ENCODE results near the gene MSN.

Gene MSN

GRCh38 chrX:65673857-65674203 is 6.4 kb downstream of the MSN start:
- H3K27ac ChIP-seq (ENCODE audit: low read depth, low read length), result no peak overlapping the region
- no peak overlapping the region for H3K4me3 ChIP-seq (ENCODE audit: low read depth, low read length)
- H3K4me1 ChIP-seq (ENCODE audit: control insufficient read depth, insufficient read depth, low read length), result peaks cover 12% of the 10 kb centered on the region
- H3K9ac ChIP-seq (ENCODE audit: low read length), result no peak overlapping the region
- H3K27me3 ChIP-seq (ENCODE audit: control insufficient read depth, insufficient read depth, low read length), result no peaks in the 10 kb centered on the region
- H3K9me3 ChIP-seq (ENCODE audit: control insufficient read depth, insufficient read depth, low read depth, low read length), result peaks cover 6% of the 10 kb centered on the region; the same call in 1 of the 2 replicates
- H3K36me3 ChIP-seq (ENCODE audit: control insufficient read depth, insufficient read depth, low read length), result peaks cover 7% of the 10 kb centered on the region

GRCh38 chrX:65674204-65674893 is 6.9 kb downstream of the MSN start:
- peaks cover 7% of the 10 kb centered on the region; the same call in 1 of the 2 replicates for H3K4me1 ChIP-seq (ENCODE audit: control insufficient read depth, insufficient read depth, low read length)
- no peak overlapping the region for H3K27ac ChIP-seq (ENCODE audit: low read depth, low read length)

DNA sequence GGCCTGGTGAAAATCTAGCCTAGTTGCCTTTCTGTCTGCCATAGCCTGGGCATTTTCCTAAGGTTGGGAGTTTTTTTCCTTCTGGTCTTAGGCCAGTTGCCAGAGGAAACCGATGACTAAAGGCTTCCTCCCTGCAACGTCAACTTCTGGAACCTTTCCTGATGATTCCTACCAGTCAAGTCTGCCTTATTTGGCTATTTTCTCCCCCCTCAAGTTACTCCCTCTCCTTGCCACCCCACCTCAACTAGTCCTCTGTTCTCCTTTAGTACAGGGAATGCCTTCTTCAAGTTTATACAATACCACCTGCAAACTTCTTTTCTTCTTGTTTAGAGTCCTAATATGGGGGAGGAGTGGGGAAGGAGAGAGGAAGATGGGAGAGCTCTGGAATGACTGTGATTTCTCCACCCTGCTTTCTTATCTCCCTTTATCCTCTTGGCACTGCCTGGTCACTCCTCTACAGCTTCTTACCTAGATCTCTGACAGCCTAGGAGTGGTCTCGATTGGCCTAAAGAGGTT is 10.6 kb downstream of the MSN start:
- Histone ChIP-seq H3K27ac (ENCODE audit: low read depth, low read length) (no peak overlapping the region), H3K9ac (ENCODE audit: low read length) (no peak overlapping the region), H3K4me3 (ENCODE audit: low read depth, low read length) (no peak overlapping the region), H3K27me3 (ENCODE audit: control insufficient read depth, insufficient read depth, low read length) (no peaks in the 10 kb centered on the region), H3K4me1 (ENCODE audit: control insufficient read depth, insufficient read depth, low read length) (peaks cover 7% of the 10 kb centered on the region; the same call in 1 of the 2 replicates), H3K36me3 (ENCODE audit: control insufficient read depth, insufficient read depth, low read length) (peaks cover 4% of the 10 kb centered on the region; the same call in 1 of the 2 replicates), H3K9me3 (ENCODE audit: control insufficient read depth, insufficient read depth, low read depth, low read length) (peaks cover 6% of the 10 kb centered on the region; the same call in 1 of the 2 replicates)

More at GRCh38 chrX:65674204-65674893, 6.9 kb downstream of the MSN start:
- Histone ChIP-seq H3K9me3 (ENCODE audit: control insufficient read depth, insufficient read depth, low read depth, low read length) (peaks cover 6% of the 10 kb centered on the region; the same call in 1 of the 2 replicates), H3K4me3 (ENCODE audit: low read depth, low read length) (no peak overlapping the region), H3K36me3 (ENCODE audit: control insufficient read depth, insufficient read depth, low read length) (peaks cover 7% of the 10 kb centered on the region), H3K9ac (ENCODE audit: low read length) (no peak overlapping the region), H3K27me3 (ENCODE audit: control insufficient read depth, insufficient read depth, low read length) (no peaks in the 10 kb centered on the region)

DNA sequence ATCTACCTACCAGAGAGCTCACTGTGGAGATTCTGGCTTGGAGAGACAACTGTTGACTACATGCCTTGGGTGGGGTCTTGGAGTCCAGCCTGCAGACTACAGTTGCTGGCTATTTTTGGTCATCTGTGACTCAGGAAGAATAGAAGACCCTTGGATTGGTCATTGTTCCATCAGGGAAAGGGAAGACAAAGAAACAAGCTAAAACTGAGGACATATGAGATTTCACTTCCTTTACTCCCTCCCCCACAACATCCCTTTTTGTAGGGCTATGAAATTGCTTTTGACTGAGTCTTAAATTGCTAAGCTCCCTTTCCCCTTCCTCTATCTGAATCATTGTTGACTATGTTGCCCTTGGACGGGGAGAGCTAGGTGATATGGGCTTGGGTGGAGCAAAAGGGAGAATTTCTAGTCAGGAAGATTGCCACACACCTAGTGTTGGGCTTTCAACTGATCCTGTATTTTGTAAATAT is 11.7 kb downstream of the MSN start:
- H3K9ac ChIP-seq (ENCODE audit: low read length), result no peak overlapping the region

GRCh38 chrX:65681810-65682209 is 14.4 kb downstream of the MSN start:
- no peaks in the 10 kb centered on the region; the same call in 1 of the 2 replicates for H3K9me3 ChIP-seq (ENCODE audit: control insufficient read depth, insufficient read depth, low read depth, low read length)
- no peak overlapping the region for H3K27ac ChIP-seq (ENCODE audit: low read depth, low read length)
- no peaks in the 10 kb centered on the region for H3K27me3 ChIP-seq (ENCODE audit: control insufficient read depth, insufficient read depth, low read length)
- H3K4me3 ChIP-seq (ENCODE audit: low read depth, low read length), result no peak overlapping the region
- H3K9ac ChIP-seq (ENCODE audit: low read length), result no peak overlapping the region
- no peaks in the 10 kb centered on the region for H3K36me3 ChIP-seq (ENCODE audit: control insufficient read depth, insufficient read depth, low read length)
- peaks cover 10% of the 10 kb centered on the region; the same call in 1 of the 2 replicates for H3K4me1 ChIP-seq (ENCODE audit: control insufficient read depth, insufficient read depth, low read length)

More for the DNA sequence above, 11.7 kb downstream of the MSN start:
- Histone ChIP-seq H3K4me1 (ENCODE audit: control insufficient read depth, insufficient read depth, low read length) (peaks cover under 1% of the 10 kb centered on the region; the same call in 1 of the 2 replicates), H3K4me3 (ENCODE audit: low read depth, low read length) (no peak overlapping the region), H3K9me3 (ENCODE audit: control insufficient read depth, insufficient read depth, low read depth, low read length) (peaks cover under 1% of the 10 kb centered on the region; the same call in 1 of the 2 replicates), H3K27ac (ENCODE audit: low read depth, low read length) (no peak overlapping the region), H3K27me3 (ENCODE audit: control insufficient read depth, insufficient read depth, low read length) (no peaks in the 10 kb centered on the region), H3K36me3 (ENCODE audit: control insufficient read depth, insufficient read depth, low read length) (0 out of 2 replicates have a peak, but pooled peaks cover under 1% of the 10 kb centered on the region)

DNA sequence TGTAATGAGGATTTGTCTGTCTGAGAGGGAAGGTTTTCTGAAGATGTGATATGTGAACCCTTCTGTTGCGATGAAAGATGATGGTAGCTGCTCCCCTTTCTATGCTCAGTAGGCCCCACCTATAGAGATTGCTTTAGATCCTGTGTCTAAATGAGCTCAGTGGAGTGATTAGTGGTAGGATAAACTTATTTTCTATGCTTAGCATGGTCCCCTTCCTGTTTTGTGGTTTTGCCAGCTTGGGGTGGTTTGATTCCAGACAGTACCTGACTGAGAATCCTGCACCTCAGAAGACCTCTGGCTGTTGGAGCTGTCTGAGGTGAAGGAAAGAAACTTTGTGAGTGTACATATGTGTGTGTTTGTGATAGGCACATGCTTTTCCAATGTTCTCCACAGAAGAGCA is 17.7 kb downstream of the MSN start:
- no peak overlapping the region for H3K27ac ChIP-seq (ENCODE audit: low read depth, low read length)
- no peaks in the 10 kb centered on the region for H3K27me3 ChIP-seq (ENCODE audit: control insufficient read depth, insufficient read depth, low read length)
- no peak overlapping the region for H3K4me3 ChIP-seq (ENCODE audit: low read depth, low read length)
- no peak overlapping the region for H3K9ac ChIP-seq (ENCODE audit: low read length)
- H3K9me3 ChIP-seq (ENCODE audit: control insufficient read depth, insufficient read depth, low read depth, low read length), result no peaks in the 10 kb centered on the region; the same call in 1 of the 2 replicates
- no peaks in the 10 kb centered on the region for H3K36me3 ChIP-seq (ENCODE audit: control insufficient read depth, insufficient read depth, low read length)
- peaks cover 14% of the 10 kb centered on the region; the same call in 1 of the 2 replicates for H3K4me1 ChIP-seq (ENCODE audit: control insufficient read depth, insufficient read depth, low read length)

DNA sequence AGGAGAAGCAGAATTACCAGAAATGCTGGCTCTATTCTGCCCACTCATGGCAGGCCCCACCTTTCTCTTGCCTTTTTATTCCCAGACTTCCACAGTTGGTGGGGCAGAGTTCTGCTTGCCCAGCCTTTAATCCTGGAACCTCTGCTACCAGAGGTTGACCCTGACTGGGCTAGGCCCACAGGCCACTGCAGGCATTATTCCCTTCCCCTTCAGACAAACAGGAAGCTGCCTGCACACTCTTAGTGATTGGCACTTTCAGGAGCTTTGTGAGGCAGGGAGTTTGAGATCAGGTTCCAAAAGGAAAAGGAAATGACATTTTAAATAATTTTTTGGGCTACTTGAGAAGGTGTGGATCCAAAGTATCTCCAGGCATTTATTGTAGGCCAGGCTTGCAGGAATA is 18.8 kb downstream of the MSN start:
- Histone ChIP-seq H3K27me3 (ENCODE audit: control insufficient read depth, insufficient read depth, low read length) (no peaks in the 10 kb centered on the region), H3K4me1 (ENCODE audit: control insufficient read depth, insufficient read depth, low read length) (peaks cover 14% of the 10 kb centered on the region; the same call in 1 of the 2 replicates), H3K9ac (ENCODE audit: low read length) (no peak overlapping the region), H3K9me3 (ENCODE audit: control insufficient read depth, insufficient read depth, low read depth, low read length) (no peaks in the 10 kb centered on the region; the same call in 1 of the 2 replicates), H3K27ac (ENCODE audit: low read depth, low read length) (no peak overlapping the region), H3K4me3 (ENCODE audit: low read depth, low read length) (no peak overlapping the region), H3K36me3 (ENCODE audit: control insufficient read depth, insufficient read depth, low read length) (no peaks in the 10 kb centered on the region)

GRCh38 chrX:65687367-65687766 is 19.9 kb downstream of the MSN start:
- H3K27ac ChIP-seq (ENCODE audit: low read depth, low read length), result no peak overlapping the region
- H3K4me1 ChIP-seq (ENCODE audit: control insufficient read depth, insufficient read depth, low read length), result peaks cover 14% of the 10 kb centered on the region; the same call in 1 of the 2 replicates
- H3K9me3 ChIP-seq (ENCODE audit: control insufficient read depth, insufficient read depth, low read depth, low read length), result peaks cover 2% of the 10 kb centered on the region; the same call in 1 of the 2 replicates
- no peak overlapping the region for H3K4me3 ChIP-seq (ENCODE audit: low read depth, low read length)
- H3K27me3 ChIP-seq (ENCODE audit: control insufficient read depth, insufficient read depth, low read length), result no peaks in the 10 kb centered on the region
- H3K36me3 ChIP-seq (ENCODE audit: control insufficient read depth, insufficient read depth, low read length), result no peaks in the 10 kb centered on the region
- no peak overlapping the region for H3K9ac ChIP-seq (ENCODE audit: low read length)

GRCh38 chrX:65688403-65688871 is 21.0 kb downstream of the MSN start:
- H3K27ac ChIP-seq (ENCODE audit: low read depth, low read length), result no peak overlapping the region
- H3K4me1 ChIP-seq (ENCODE audit: control insufficient read depth, insufficient read depth, low read length), result peaks cover 14% of the 10 kb centered on the region; the same call in 1 of the 2 replicates
- peaks cover 2% of the 10 kb centered on the region; the same call in 1 of the 2 replicates for H3K9me3 ChIP-seq (ENCODE audit: control insufficient read depth, insufficient read depth, low read depth, low read length)
- H3K27me3 ChIP-seq (ENCODE audit: control insufficient read depth, insufficient read depth, low read length), result no peaks in the 10 kb centered on the region
- H3K36me3 ChIP-seq (ENCODE audit: control insufficient read depth, insufficient read depth, low read length), result no peaks in the 10 kb centered on the region
- H3K9ac ChIP-seq (ENCODE audit: low read length), result no peak overlapping the region
- H3K4me3 ChIP-seq (ENCODE audit: low read depth, low read length), result no peak overlapping the region

DNA sequence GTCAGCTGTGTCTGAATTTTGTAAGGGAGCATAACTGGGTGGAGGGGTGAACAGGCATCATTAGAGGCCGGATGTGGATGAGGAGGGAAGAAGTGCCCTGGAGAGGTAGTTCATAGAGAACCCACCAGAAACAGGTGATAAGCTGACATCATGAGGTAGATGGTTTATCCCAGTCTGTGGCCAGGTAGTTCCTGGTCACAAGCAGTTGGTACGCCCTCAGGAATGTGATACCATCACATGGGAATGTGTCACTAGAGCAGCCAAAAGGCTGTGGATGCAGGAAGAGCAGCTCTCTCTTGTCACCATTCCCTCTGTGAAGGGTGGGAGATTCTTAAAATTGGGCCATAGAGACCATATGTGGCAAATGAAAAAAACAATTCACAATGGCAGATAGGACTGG is 21.9 kb downstream of the MSN start:
- H3K27me3 ChIP-seq (ENCODE audit: control insufficient read depth, insufficient read depth, low read length), result no peaks in the 10 kb centered on the region
- peaks cover 14% of the 10 kb centered on the region; the same call in 1 of the 2 replicates for H3K4me1 ChIP-seq (ENCODE audit: control insufficient read depth, insufficient read depth, low read length)
- peaks cover 2% of the 10 kb centered on the region; the same call in 1 of the 2 replicates for H3K9me3 ChIP-seq (ENCODE audit: control insufficient read depth, insufficient read depth, low read depth, low read length)
- no peak overlapping the region for H3K9ac ChIP-seq (ENCODE audit: low read length)
- H3K4me3 ChIP-seq (ENCODE audit: low read depth, low read length), result no peak overlapping the region
- H3K27ac ChIP-seq (ENCODE audit: low read depth, low read length), result no peak overlapping the region
- no peaks in the 10 kb centered on the region for H3K36me3 ChIP-seq (ENCODE audit: control insufficient read depth, insufficient read depth, low read length)
